Glomerular visceral epithelial cell (primary cell): ENCODE measurements around the gene NKAIN4.

Experiments used
- DNase-seq: peaks from one replicate; pipeline ENCODE4 v3.0.0-alpha.2; 2016; ENCODE audit errors: extremely low spot score

NKAIN4 gene

DNA sequence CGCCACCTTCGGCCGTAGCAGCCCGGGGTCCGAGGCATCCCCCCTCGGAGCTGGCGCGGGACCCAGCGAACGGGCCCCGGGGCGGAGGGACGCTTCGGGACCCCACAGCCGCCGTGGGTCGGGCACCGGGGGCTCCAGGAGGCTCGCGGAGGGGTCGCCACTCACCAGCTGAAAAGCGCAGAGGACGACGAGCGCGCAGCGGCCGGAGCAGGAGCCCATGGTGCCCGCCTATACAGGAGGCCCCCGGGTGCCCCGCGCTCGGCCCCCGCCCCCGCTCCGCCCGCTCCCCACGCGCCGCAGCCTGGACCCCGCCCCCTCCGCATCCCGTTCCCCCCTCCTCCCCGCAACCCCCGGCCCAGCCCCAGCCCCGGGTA is at the start of gene NKAIN4:
TSS of gene NKAIN4 (minus strand) at position 232 of the 374 bp plus-strand sequence. CDS start at position 219, 13 bp downstream.
- no peak for DNase-seq

DNA sequence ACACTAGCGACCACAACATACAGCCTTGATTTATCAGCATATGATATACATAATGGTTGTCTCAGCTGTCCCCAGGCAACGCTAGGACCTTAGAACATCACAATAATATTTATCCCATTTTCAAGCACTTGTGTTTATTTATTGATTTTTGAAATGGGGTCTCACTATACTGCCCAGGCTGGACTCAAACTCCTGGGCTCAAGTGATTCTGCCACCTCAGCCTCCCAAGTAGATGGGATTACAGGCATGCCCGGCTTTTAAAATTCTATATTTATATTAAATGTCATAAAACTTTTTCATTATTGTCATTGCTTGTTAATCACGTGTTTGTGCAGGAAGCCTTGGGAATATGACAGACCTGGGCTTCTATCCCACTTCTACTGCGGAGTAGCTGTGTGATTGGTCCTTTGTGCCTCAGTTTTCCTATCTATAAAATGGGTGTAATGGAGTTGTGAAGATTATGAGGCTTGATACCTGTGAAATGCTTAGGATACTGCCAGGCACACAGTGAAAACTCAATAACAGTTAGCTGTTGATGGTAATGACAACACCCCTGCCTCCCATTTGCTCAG is 48.9 kb upstream of the NKAIN4 start:
- DNase-seq, result no peak

DNA sequence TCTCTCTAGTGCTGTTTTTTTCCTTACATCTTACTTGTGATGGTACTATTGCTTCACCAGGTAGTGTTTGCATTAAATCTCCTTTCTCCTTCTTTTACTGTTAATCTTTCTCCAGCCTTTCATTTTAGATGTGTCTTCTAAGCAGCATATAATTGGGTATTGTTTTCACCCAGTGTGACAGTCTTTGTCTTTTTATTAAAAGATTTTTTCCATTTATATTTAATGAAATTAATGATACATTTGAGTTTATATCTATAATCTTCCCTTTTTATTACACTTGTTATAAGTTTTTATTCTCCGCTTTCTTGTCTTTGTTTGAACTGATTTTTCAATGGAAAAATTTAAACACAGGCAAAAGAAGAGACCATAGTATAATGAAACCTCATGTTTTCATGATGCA is 47.4 kb upstream of the NKAIN4 start:
- DNase-seq, result no peak

DNA sequence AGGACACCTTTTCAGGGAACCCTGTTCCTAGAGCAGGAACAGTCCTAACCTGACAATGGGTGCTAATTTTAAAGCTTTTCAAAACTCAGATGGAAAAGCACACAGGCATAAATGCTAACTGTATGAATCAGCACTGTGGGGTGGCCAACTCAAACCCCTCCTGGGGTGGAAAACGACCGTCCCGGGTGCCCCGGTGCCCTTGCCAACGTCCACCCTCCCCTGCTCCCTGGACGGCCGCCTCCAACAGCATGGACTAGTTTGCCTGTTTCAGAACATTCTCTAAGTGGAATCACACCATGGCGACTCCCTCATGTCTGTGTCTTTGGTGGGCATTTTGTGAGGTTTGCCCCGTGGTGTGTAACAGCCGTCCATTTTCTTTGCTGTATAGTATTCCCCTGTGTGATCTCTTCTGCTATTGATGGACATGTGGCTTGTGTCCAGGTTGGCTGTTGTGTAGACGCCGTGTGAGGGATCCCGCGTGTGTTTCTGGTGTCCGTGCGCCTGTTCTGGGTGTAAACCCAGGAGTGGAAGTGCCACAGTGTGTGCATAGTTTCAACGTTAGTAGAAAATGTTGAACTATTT is 44.6 kb upstream of the NKAIN4 start:
- DNase-seq, result no peak

DNA sequence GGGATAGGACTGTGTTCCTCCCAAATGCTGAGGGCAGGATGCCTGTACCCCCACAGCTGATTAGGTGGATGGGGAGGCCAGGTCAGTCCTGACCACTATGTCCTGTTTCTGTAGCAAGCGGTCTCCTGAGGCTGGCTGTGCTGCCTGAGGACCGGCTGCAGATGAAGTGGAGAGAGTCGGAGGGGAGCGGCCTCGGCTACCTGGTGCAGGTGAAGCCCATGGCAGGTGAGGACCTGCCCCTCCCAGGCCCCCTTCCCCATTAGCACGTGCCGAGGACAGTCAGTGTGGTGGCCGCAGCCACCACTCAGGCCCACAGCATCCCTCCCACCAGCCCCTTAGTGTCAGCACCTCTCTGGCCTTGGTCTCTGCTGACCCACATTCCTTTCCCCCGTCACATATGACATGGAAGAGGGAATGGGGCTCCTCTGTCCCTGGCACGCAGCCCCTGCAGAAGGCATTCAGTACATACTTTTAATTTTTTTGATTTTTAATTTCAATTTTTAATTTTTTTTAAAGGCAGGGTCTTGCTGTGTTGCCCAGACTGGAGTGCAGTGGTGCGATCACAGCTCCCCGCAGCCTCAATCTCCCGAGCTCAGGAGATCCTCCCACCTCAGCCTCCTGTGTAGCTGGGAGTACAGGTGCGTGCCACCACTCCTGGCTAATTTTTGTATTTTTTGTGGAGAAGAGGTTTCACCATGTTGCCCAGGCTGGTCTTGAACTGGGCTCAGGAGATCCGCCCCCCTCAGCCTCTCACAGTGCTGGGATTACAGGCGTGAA is 43.7 kb upstream of the NKAIN4 start:
- no peak for DNase-seq

DNA sequence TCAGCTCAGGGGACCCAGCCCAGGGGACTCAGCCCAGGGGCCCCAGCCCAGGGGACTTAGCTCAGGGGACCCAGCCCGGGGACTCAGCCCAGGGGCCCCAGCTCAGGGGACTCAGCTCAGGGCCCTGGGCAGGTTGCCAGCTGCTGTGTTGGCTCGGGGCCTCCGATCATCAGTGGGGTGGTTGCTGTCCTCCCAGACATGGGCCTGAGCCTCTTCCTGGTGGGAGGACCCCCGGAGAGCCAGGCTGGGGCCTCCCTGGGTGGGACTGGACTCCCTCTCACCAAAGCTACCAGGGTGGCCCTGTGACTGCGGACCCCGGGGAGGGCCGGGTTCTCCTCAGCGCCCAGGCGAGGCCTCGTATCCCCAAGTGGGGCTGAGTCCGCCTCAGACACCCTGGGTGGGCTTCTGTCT is 43.1 kb upstream of the NKAIN4 start:
- no peak for DNase-seq

DNA sequence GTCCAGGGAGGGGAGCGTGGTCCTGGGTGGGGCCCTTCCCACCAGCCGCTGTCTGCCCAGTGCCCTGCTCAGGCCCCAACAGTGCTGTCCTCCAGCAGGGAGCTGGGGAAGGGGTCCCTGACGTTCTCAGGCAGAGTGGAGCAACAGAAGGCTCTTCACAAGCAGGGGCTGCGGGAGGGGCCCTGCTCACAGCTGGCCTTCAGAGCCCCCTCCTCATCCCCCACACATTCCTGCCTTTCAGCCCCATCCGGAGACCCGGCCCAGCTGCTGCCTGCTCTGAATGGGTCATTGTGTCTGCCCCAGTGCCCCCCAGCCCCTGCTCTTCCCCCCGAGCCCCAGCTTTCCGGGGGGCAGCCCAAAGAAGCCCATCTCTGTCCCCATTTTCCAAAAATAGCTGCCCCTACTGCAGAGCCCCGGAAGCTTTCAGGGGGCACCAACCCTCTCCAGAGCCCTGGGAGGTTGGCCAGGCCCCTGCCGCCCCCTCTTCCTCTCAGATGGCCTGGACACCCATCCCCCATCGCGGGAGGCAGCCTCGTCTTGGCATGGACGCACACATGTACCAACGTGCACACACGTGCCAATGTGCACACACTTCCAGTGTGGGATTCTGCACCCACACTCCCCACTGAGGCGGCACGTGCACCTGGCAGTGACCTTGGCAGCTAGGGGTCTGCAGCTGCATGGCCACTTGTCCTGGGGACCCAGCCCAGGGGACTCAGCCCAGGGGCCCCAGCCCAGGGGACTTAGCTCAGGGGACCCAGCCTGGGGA is 42.5 kb upstream of the NKAIN4 start:
- DNase-seq, result no peak

DNA sequence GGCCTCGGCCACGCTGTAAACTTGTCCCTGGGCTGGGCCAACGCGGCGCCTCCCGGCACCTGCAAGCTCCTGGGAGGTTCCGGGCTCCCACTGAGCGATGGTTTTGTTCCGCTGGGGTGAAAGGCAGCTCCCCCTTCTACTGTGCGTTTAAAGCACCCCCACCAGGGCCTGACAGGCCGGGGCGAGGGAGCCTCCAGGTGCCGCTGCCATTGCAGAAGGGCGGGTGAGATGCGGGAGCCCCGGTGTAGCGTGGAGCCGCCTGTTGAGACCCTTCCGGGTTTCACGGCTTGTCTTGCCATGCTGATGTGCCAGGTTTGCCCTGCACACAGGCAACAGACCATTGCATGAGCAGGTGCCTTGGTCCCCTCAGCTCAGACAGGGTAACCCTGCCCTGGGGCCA is 41.6 kb upstream of the NKAIN4 start:
- DNase-seq, result no peak

DNA sequence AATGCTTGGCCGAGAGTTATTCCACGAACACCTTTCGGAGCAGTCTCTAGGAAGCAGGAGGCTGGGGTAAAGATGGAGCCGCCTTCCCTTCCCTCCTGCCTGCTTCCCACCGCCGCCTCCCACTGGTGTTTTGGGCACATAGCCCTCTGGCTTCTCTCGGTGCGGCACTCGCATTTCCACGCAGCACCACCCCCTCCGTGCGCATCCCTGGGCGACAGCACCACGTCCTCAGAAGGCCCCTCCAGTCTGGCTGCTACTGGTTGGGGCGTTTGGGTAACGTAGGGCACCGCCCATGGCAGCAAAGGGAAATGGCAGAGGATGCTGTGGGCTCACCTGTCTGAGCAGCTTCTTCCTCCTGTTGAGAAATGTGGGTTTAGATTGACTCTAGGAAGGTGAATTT is 41.2 kb upstream of the NKAIN4 start:
- no peak for DNase-seq

DNA sequence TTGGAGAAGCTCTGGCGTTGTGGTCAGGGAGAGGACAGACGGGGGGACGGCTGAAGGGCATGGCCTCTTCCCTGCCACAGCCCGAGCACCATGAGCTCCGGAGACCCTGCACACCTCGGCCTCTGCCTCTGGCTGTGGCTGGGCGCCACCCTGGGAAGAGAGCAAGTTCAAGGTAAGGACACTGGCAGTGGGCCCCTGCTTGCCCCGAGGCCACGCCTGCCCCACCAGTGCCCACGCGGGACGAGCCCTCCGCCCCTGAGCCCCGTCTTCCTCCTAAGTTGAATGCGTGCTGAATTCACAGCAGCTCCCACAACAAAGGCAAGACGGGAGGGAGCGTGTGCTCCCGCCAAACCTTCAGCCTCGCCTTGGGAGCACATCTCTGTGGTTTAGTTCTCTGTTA is 40.8 kb upstream of the NKAIN4 start:
- no peak for DNase-seq

DNA sequence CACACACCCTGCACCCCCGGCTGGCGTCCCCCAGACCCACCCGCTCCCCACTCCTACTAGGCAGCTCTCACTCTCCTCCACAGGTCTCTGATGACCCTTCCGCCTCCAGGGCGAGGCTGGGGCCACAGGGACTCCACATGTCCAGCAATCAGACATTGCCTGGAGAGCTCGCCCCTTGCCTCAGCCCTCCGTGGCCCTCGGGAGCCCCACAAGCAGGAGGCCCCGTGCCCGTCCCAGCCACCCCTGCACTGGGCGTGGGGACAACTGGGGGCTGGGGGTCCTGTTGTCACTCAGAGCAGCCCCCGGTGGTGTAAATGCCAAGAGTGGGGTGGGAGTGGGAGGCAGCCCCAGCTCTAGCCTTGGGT is 40.3 kb upstream of the NKAIN4 start:
- no peak for DNase-seq

DNA sequence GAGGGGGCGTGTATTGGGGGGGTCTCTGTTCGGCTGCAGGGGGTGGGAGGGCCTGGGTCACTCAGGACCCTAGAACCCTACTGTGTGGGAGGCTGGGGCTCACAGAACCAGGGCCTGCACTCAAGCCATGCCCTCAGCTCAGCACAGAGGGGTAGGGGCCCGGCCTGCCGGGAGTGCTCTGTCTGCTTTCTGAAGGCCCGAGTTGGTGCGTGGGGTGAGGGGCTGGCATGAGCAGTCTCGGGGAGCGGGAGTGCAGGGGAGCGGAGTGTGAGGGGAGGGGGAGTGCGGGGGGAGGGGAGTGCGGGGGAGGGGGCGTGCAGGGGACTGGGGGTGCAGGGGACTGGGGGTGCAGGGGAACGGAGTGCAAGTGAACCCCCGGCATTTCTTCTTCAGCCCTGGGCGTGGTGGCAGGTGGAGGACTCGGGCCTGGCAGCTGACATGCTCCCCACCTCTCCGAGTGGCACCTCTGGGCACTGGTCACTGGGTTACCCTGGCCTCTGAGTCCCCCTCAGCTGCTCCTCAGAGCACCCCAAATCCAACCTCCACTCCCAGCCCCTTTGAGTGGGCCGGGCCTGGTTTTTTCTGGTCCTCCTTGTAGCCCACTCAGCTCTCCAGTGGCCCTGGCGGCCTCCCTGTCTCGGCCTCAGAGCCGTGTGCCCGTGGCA is 39.7 kb upstream of the NKAIN4 start:
- DNase-seq, result no peak

DNA sequence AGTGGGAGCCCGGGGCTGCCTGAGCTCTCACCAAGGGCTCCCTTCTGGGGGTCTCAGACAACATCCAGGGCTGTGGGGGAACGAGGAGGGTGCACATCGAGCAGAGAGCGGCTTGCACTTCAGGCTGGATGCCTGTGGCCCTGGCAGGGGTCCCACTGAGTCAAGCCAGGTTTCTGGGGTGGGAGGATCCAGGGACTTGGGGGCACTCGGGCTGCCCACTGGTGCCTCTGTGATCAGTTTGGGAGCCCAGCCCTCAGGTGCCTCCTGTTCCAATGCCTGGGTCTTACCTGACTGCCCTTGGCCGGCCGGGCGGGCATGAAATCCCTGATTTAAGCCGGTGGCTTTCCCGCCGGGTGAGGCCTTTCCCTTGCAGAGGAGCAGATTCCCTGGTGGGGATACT is 39.2 kb upstream of the NKAIN4 start:
- DNase-seq, result no peak

DNA sequence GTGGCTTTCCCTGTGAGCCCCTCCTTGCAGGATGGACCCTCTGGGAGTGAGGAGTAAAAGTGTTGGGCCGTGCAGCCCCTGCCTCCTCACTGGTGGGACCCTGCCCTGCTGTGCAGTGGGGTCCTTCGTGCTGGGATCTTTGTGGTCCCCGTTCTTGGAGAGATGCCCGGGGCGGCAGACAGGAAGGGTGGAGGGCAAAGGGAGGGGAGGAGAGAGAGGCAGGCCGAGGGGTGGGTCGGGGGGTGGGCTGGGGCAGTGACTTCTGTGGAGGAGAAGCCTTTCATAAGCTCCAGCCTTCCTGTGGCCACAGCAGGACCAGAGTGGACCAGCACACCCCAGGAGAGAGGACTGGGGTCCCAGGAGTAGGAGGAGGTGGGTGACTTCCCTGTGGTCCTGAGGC is 38.6 kb upstream of the NKAIN4 start, which contains the start of gene COL20A1:
TSS of gene COL20A1 (plus strand) at position 283 of the 400 bp plus-strand sequence. CDS start 1,922 bp downstream, outside the sequence.
- DNase-seq, result no peak

DNA sequence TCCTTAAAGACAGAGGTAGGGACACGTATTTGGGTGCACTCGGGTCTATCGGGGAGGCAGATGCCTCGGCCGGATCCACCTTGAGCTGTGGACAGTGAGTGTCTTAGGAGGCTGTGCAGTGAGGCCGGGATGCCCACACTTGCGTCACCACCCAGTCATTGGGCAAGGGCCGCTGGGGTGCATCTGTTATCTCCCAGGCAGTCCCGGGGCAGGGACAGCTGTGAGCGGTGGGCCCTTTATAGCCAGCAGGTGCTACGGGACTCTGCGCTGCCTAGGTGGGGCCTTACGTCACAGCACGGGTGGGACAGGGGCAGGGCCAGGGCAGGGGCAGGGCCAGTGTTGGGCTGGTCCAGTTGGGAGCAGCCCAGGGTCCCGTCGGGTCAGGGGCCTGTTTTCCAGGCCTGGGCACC is 38.0 kb upstream of the NKAIN4 start:
- no peak for DNase-seq

DNA sequence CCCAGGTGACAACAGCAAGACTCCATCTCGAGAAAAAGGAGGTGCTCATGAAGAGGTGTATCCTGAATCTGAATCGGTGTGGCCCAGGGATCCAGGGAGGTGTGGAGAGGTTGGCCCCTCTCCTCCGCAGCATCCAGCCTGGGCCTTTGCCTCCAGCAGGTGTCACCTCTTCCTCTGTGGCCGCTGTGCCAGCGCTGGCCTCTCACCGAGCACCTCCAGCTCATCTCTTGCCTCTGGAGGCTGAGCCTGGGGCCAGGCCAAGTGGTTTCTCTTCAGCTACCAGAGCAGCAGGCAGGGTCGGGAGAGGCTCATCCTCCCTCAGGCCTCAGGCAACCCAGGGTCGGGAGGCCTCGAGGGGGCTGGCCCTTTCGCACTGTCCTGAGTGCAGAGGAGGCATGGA is 37.5 kb upstream of the NKAIN4 start:
- DNase-seq, result no peak

DNA sequence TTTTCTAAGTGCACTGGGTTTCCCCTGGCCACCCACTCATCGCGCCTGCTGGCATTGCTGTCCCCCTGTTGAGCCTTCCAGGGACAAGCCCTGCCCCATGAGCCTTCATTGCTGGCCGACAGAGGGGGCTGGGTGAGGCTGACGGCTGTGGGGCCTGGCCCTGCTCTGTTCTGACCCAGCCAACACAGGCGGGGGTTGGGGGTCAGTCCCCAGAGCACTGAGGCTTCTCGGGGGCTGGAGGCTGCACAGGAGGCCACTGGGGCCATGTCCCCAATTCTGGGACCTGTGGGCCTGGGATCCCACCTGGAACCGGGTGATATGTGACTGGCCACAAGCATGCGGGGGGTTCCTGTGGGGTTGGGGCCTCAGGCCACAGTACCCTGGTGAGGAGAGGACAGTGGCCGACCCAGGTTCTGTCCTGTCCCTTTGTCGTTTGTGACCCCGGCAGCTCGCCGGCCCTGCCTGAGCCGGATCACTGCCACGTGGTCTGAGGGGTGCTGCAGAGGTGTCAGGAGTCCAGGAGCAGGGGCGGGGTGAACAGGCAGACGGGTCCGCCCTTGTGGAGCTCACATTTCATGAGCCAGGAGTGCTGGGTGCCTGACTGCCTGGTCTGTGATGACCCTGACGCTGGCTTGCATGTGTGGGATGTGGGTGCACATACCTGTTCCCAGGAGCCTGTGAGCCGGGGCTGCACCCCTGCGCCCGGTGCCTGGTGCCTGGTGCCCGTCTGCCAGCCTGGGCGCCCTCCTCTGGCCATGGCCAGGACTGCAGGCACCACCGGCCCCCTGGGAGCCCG is 36.6 kb upstream of the NKAIN4 start:
- DNase-seq, result peak; percentile 62

DNA sequence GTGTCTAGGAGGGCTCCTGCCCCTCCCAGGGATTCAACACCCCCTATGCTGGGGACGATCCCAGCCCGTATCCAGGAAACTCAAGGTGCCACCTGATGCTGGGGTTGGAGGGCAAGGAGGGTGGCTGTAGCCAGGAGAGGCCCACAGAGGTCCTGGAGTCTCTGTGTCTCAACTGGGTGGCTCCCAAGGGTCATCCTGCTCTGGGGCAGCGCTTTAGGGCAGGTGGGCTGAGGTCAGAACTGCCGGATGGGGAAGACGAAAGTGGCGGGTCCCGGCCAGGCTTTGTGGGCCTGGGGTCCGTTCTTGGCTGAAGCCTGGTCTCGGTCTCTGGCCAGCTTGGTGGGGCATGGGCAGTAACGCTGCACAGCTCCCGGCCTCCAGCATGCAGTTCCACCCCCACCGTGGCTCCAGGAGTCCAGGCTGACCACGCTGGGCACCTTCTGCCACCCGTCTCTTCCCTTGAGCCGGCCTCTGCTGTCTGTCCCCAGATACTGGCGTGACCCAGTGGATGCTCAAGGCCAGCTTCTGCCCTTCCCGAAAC is 35.9 kb upstream of the NKAIN4 start:
- no peak for DNase-seq

DNA sequence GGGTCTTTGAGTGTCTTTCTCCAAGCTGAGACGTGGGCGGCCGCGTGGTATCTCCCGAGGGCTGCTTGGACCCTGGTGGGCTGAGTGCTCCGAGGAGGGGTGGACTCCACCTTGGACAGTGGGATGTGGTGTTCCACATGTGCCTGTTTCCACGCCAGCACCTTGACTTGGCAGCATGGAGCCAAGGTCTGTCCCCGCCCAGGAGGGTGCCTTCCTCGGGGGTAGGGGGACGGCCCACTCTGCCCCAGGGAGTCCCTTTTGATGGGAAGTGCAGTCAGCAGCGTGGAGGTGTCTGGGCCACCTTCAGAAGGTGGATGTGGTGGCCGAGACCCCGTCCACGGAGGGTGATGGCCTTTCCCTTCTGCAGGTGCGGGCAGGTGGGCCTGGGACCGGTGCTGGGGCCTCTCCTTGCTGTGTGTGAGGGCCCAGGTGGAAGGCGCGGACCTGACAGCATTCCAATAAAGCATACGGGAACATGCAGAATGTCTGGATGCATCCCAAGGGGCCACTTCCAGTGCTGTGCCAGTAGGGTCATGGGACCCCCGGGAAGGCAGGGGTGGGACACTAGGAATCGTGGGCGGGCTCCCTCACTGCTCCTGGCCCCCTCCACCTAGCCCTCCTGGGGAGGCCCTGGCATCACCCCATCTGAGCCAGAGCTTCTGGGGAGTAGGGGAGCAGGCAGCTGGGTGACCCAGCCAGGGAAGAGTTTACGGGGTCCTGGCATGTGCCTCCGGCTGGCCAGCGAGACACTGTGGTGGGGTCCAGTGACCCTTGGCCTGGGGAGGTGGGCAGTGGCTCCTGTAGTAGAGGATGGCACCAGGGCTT is 35.3 kb upstream of the NKAIN4 start:
- no peak for DNase-seq
